Testis (tissue), 2 donors: Measurements from ENCODE around the gene LARGE1.

ENCODE experiments used
- CTCF ChIP-seq, 3 experiments: fragments of 450-650 bp in 2 of 3; fragments of 200-600 bp in 1 of 3; sonication (generic) in 1 of 3; IDR thresholded peaks; one replicate each; pipeline ENCODE4 v1.5.1; 2016 to 2019; ENCODE audit warnings: antibody characterized with exemption in 3 of 3, mild to moderate bottlenecking in 2 of 3, moderate library complexity in 1 of 3
- POLR2A ChIP-seq: fragments of 450-650 bp; IDR thresholded peaks from one replicate; pipeline ENCODE4 v1.6.1; 2017; ENCODE audit warnings: antibody characterized with exemption, mild to moderate bottlenecking, moderate library complexity

GRCh38 chr22:33544707-33545106 lies 375.6 kb downstream of the LARGE1 start:
- no peak for TF ChIP-seq CTCF (IDR thresholded peaks at IDR 0.05)
- no peak for TF ChIP-seq POLR2A
